ENCODE data around the gene ZNF728. TPM values are rescaled to one million over a fixed set of nuclear protein-coding genes. Genes with fewer than 3 reads are reported as not detected.
"Not testable (repeated sequence)": the region's sequence is repeated elsewhere in the genome, so short reads cannot be mapped to it uniquely, and the experiment has no call there.

ZNF728 gene
- not detected in 2 replicates for total RNA-seq (2014; rRNA removed; shearing (Covaris generic); ENCODE audit: low replicate concordance)

DNA sequence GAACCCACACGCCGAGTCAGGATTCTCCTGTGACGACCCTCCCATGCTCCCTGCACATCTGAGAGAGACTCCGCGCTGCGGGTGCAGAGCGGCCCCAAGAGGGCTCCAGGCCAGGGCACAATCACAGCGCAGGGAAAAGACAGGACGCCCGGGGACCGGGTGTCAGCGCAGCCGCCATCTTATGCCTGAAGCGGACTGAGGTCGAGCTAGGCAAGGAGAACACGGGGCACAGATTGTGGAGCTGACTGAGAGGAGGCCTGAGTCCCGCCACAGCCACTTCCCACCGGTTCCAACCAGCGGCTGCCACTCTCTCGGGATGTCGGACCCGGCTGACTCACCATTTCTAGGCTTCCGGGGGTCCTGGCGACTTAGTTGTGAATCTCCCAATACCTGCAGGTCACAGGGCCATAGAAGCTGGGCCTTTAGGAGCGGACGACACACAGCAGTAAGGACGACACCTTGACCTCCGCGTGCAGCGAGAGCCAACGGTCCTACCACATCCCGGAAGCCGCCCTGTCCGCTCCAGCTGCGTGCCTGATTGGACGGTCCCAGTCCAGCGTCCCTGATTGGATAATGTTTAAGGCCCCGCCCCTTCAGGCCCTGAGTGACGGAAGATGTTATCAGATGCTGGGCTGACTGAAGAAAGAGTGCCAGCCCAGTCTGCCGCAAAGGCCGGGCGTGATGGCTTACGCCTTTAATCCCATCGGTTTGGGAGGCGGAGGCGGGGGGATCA is at the start of gene ZNF728:
TSS of gene ZNF728 (minus strand) at position 487 of the 733 bp plus-strand sequence. CDS start at position 341, 146 bp downstream.
- H3K79me2 ChIP-seq (ENCODE audit: low read length): no peaks in the 10 kb centered on the region
- H3K36me3 ChIP-seq (ENCODE audit: insufficient read depth, low read length): no peaks in the 10 kb centered on the region
- no peaks in the 10 kb centered on the region for H4K20me1 ChIP-seq (ENCODE audit: insufficient read depth, low read depth, low read length)
- no peak within 1 kb of the TSS for H3K27ac ChIP-seq (ENCODE audit: low read length)
- no peak within 1 kb of the TSS for H3K4me3 ChIP-seq (ENCODE audit: low read length)
- no peaks in the 10 kb centered on the region for H3K27me3 ChIP-seq (ENCODE audit: low read length)
- no peak within 1 kb of the TSS for H3K4me2 ChIP-seq (ENCODE audit: low read depth, low read length, poor library complexity, severe bottlenecking)
- H3K9me2 ChIP-seq (replicated peaks; ENCODE audit: insufficient read depth, low read length): no peaks in the 10 kb centered on the region
- H3K9me3 ChIP-seq (ENCODE audit: low read length): peaks cover 8% of the 10 kb centered on the region; the same call in 1 of the 2 replicates
- no peak for DNase-seq
- no peak within 1 kb of the TSS for H3K9ac ChIP-seq (ENCODE audit: low read length)
- no peaks in the 10 kb centered on the region for H3K4me1 ChIP-seq (ENCODE audit: low read length)
- no peak within 1 kb of the TSS for H2AFZ ChIP-seq (ENCODE audit: low read length)

DNA sequence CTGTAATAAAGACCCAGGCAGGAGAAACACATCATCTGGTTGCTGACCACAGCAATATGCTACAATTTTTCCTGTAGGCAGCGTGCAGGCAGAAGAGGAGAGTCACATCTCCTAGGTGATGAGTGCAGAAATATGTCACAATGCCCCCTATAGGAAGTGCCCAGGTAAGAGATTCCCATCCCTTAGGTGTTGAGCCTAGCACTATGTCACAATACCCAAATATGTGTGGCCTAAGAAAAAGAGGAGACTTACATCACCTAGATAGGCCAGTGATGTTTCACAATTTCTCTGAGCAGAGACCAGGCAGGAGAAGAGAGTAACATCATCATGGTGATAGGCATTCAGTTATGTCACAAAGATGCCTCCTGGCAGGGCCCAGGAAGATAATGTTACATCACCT is 49.4 kb upstream of the ZNF728 start:
- H3K4me1 ChIP-seq (ENCODE audit: low read length): no peaks in the 10 kb centered on the region
- no peak overlapping the region for H2AFZ ChIP-seq (ENCODE audit: low read length)
- no peak overlapping the region for H3K9ac ChIP-seq (ENCODE audit: low read length)
- no peaks in the 10 kb centered on the region for H3K36me3 ChIP-seq (ENCODE audit: insufficient read depth, low read length)
- H3K79me2 ChIP-seq (ENCODE audit: low read length): no peaks in the 10 kb centered on the region
- H4K20me1 ChIP-seq (ENCODE audit: insufficient read depth, low read depth, low read length): no peaks in the 10 kb centered on the region
- DNase-seq: no peak
- peaks cover 5% of the 10 kb centered on the region for H3K9me3 ChIP-seq (ENCODE audit: low read length)
- no peak overlapping the region for H3K27ac ChIP-seq (ENCODE audit: low read length)
- no peaks in the 10 kb centered on the region for H3K27me3 ChIP-seq (ENCODE audit: low read length)
- no peak overlapping the region for H3K4me3 ChIP-seq (ENCODE audit: low read length)
- no peak overlapping the region for H3K4me2 ChIP-seq (ENCODE audit: low read depth, low read length, poor library complexity, severe bottlenecking)
- no peaks in the 10 kb centered on the region for H3K9me2 ChIP-seq (replicated peaks; ENCODE audit: insufficient read depth, low read length)

DNA sequence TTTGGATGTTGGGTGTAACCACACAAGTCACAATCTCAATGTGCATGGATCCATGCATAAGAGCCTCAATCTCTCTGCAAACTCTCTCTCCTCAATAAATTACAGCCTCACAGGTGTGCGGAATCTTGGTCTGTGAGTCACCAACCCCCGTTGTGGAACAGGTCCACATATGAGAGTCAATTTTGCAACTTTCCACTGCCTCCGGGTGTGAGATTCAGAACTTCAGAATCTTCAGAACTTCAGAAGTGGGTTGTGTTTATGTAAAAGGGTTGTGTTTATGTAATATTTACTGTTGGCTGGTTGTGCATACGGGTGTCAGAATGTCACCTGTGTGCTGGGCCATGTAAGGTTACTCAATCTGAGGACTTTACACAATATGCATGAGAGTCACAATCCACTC is 46.3 kb upstream of the ZNF728 start:
- no peaks in the 10 kb centered on the region for H3K27me3 ChIP-seq (ENCODE audit: low read length)
- DNase-seq: no peak
- H3K27ac ChIP-seq (ENCODE audit: low read length): no peak overlapping the region
- no peaks in the 10 kb centered on the region for H3K36me3 ChIP-seq (ENCODE audit: insufficient read depth, low read length)
- H4K20me1 ChIP-seq (ENCODE audit: insufficient read depth, low read depth, low read length): no peaks in the 10 kb centered on the region
- H3K9me3 ChIP-seq (ENCODE audit: low read length): peaks cover 10% of the 10 kb centered on the region; the same call in 1 of the 2 replicates
- H3K9me2 ChIP-seq (replicated peaks; ENCODE audit: insufficient read depth, low read length): no peaks in the 10 kb centered on the region
- no peak overlapping the region for H3K4me3 ChIP-seq (ENCODE audit: low read length)
- no peaks in the 10 kb centered on the region for H3K4me1 ChIP-seq (ENCODE audit: low read length)
- no peak overlapping the region for H3K4me2 ChIP-seq (ENCODE audit: low read depth, low read length, poor library complexity, severe bottlenecking)
- no peak overlapping the region for H2AFZ ChIP-seq (ENCODE audit: low read length)
- H3K9ac ChIP-seq (ENCODE audit: low read length): no peak overlapping the region
- no peaks in the 10 kb centered on the region for H3K79me2 ChIP-seq (ENCODE audit: low read length)

DNA sequence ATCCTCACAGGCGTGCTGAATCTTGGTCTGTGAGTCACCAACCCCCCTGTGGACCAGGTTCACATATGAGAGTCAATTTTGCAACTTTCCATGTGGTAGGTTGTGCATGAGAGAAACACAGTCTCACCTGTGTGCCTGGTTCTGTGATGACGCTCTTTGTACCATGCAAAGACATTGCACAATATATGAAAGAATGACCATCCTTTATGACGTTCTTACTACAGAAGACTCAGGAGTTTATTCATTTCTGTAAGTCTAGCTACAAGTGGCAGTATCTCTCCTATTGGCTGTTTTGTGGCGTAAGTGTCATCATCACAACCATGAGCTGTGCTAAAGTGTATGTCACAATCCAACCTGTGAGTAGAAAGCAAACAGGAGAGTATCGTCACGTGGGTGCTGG is 43.8 kb upstream of the ZNF728 start:
- Histone ChIP-seq H3K9me2 (replicated peaks; ENCODE audit: insufficient read depth, low read length) (no peaks in the 10 kb centered on the region), H3K4me1 (ENCODE audit: low read length) (no peaks in the 10 kb centered on the region), H3K4me3 (ENCODE audit: low read length) (no peak overlapping the region), H3K9me3 (ENCODE audit: low read length) (peaks cover 11% of the 10 kb centered on the region; the same call in 1 of the 2 replicates), H2AFZ (ENCODE audit: low read length) (no peak overlapping the region), H3K79me2 (ENCODE audit: low read length) (no peaks in the 10 kb centered on the region), H3K36me3 (ENCODE audit: insufficient read depth, low read length) (no peaks in the 10 kb centered on the region), H4K20me1 (ENCODE audit: insufficient read depth, low read depth, low read length) (no peaks in the 10 kb centered on the region), H3K27me3 (ENCODE audit: low read length) (no peaks in the 10 kb centered on the region), H3K9ac (ENCODE audit: low read length) (no peak overlapping the region), H3K4me2 (ENCODE audit: low read depth, low read length, poor library complexity, severe bottlenecking) (no peak overlapping the region), H3K27ac (ENCODE audit: low read length) (no peak overlapping the region)
- no peak for DNase-seq

DNA sequence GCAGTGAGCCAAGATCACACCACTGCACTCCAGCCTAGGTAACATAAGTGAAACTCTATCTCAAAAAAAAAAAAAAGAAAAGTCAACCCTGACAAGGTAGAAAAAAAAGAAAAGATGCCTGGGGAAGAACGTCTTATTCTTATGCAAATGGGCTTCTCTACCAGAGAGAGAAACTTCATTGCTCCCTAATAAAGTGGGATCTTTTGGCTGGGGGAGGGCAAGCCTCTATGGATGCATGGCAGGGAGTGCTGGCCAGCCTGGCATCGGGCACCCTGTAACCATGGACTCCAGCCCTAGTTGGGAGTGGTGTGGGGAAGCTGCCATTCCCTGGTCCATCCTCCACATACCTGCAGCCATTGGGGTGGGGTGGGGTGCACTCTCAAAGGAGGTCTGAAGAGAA is 30.7 kb upstream of the ZNF728 start:
- Histone ChIP-seq H3K4me1 (ENCODE audit: low read length) (no peaks in the 10 kb centered on the region), H3K4me2 (ENCODE audit: low read depth, low read length, poor library complexity, severe bottlenecking) (no peak overlapping the region), H3K4me3 (ENCODE audit: low read length) (no peak overlapping the region), H4K20me1 (ENCODE audit: insufficient read depth, low read depth, low read length) (no peaks in the 10 kb centered on the region), H3K9me2 (replicated peaks; ENCODE audit: insufficient read depth, low read length) (no peaks in the 10 kb centered on the region), H3K36me3 (ENCODE audit: insufficient read depth, low read length) (no peaks in the 10 kb centered on the region), H3K9ac (ENCODE audit: low read length) (no peak overlapping the region), H3K9me3 (ENCODE audit: low read length) (no peaks in the 10 kb centered on the region), H3K27ac (ENCODE audit: low read length) (no peak overlapping the region), H3K79me2 (ENCODE audit: low read length) (no peaks in the 10 kb centered on the region), H2AFZ (ENCODE audit: low read length) (no peak overlapping the region), H3K27me3 (ENCODE audit: low read length) (no peaks in the 10 kb centered on the region)
- no peak for DNase-seq

DNA sequence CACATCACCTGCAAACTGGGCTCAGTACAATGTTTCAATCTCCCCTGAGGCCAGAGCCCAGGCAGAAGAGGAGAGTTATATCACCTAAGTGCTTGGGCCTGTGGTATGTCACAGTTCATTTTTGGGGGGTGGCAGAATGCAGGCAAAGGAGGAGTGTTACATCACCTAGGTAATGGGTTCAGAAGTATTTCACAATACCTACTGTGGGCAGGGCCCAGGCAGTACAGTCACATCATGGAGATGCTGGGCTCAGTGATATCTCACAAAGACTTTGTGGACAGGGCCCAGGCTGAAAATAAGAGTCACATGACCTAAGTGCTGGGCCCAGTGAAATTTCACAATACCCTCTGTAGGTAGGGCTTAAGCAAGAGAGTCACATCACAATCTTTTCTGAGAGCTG is 12.7 kb upstream of the ZNF728 start:
- Histone ChIP-seq H3K9me3 (ENCODE audit: low read length) (no peaks in the 10 kb centered on the region; the same call in 1 of the 2 replicates), H3K4me3 (ENCODE audit: low read length) (no peak overlapping the region)

DNA sequence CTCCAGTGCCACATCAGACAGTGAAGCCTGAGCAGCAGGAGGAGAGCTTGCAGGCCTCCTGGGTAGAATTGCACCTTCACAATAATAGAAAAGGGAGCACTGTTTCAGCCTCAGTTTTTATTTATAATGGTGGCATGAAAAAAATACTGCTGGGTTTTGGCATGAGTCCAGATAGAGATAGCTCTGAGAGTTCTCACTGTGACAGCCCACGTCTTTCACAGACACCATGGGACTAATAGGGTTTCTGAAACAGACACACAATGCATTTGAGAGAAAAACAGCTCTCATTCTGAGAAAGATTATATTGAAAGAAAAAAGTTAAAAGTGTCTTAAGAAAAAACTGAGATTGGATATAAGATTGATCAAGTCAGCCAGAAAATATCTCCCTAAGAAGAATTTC is 8.0 kb downstream of the ZNF728 start:
- H3K27me3 ChIP-seq (ENCODE audit: low read length); H3K9me3 ChIP-seq (ENCODE audit: low read length); DNase-seq; H3K4me3 ChIP-seq (ENCODE audit: low read length); H3K27ac ChIP-seq (ENCODE audit: low read length); H3K79me2 ChIP-seq (ENCODE audit: low read length); H3K4me1 ChIP-seq (ENCODE audit: low read length); H3K9ac ChIP-seq (ENCODE audit: low read length); H3K9me2 ChIP-seq (replicated peaks; ENCODE audit: insufficient read depth, low read length); H3K4me2 ChIP-seq (ENCODE audit: low read depth, low read length, poor library complexity, severe bottlenecking); H2AFZ ChIP-seq (ENCODE audit: low read length); H4K20me1 ChIP-seq (ENCODE audit: insufficient read depth, low read depth, low read length); H3K36me3 ChIP-seq (ENCODE audit: insufficient read depth, low read length): not testable (repeated sequence)

More for the DNA sequence above, 12.7 kb upstream of the ZNF728 start:
- H3K27ac ChIP-seq (ENCODE audit: low read length): no peak overlapping the region
- H4K20me1 ChIP-seq (ENCODE audit: insufficient read depth, low read depth, low read length): no peaks in the 10 kb centered on the region
- H3K9me2 ChIP-seq (replicated peaks; ENCODE audit: insufficient read depth, low read length): no peaks in the 10 kb centered on the region
- H3K4me2 ChIP-seq (ENCODE audit: low read depth, low read length, poor library complexity, severe bottlenecking): no peak overlapping the region
- H3K4me1 ChIP-seq (ENCODE audit: low read length): no peaks in the 10 kb centered on the region
- no peaks in the 10 kb centered on the region for H3K36me3 ChIP-seq (ENCODE audit: insufficient read depth, low read length)
- no peak overlapping the region for H3K9ac ChIP-seq (ENCODE audit: low read length)
- H2AFZ ChIP-seq (ENCODE audit: low read length): no peak overlapping the region
- H3K27me3 ChIP-seq (ENCODE audit: low read length): no peaks in the 10 kb centered on the region
- no peaks in the 10 kb centered on the region for H3K79me2 ChIP-seq (ENCODE audit: low read length)
- no peak for DNase-seq

DNA sequence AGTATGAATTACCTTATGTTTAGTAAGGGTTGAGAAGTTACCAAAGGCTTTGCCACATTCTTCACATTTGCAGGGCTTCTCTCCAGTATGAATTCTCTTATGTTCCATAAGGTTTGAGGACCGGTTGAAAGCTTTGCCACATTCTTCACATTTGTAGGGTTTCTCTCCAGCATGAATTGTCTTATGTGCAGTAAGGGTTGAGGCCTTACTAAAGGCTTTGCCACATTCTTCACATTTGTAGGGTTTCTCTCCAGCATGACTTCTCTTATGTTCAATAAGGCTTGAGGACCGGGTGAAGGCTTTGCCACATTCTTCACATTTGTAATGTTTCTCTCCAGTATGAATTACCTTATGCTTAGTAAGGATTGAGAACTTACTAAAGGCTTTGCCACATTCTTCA is 26.7 kb downstream of the ZNF728 start:
- H3K9me3 ChIP-seq (ENCODE audit: low read length): peaks cover 52% of the 10 kb centered on the region
- H3K36me3 ChIP-seq (ENCODE audit: insufficient read depth, low read length): no peaks in the 10 kb centered on the region; the same call in 1 of the 2 replicates
- no peaks in the 10 kb centered on the region for H3K27me3 ChIP-seq (ENCODE audit: low read length)
- H3K9me2 ChIP-seq (replicated peaks; ENCODE audit: insufficient read depth, low read length): no peaks in the 10 kb centered on the region
- H2AFZ ChIP-seq (ENCODE audit: low read length): no peak overlapping the region
- no peak overlapping the region for H3K4me3 ChIP-seq (ENCODE audit: low read length)
- no peaks in the 10 kb centered on the region for H4K20me1 ChIP-seq (ENCODE audit: insufficient read depth, low read depth, low read length)
- DNase-seq: no peak
- H3K4me2 ChIP-seq (ENCODE audit: low read depth, low read length, poor library complexity, severe bottlenecking): no peak overlapping the region
- no peak overlapping the region for H3K27ac ChIP-seq (ENCODE audit: low read length)
- H3K9ac ChIP-seq (ENCODE audit: low read length): no peak overlapping the region
- H3K79me2 ChIP-seq (ENCODE audit: low read length): no peaks in the 10 kb centered on the region
- H3K4me1 ChIP-seq (ENCODE audit: low read length): no peaks in the 10 kb centered on the region

Data from Karpas-422 (cell line).